ENCODE data around the gene C5orf52.
"Not testable (repeated sequence)": the region's sequence is repeated elsewhere in the genome, so short reads cannot be mapped to it uniquely, and the experiment has no call there.

The C5orf52 gene

DNA sequence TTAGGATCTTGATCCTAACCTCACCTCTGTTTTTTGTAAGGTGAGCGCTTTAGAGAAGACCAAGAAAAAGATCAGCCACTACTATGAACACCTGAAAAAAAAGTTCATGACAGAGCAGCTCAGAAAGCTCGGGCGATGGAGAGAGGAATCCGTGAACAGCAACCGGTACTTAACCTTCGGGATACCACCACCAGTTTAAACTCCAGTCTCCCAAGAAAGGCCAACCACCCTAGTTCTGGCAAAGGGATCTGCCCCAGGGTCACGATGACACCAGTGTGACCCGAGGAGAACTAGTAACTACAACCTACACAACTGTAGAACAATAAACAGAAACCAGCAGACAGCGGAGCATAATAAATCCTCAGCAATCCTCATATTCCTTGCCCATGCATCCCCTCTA lies 8.5 kb downstream of the C5orf52 start:
- no peak for DNase-seq

DNA sequence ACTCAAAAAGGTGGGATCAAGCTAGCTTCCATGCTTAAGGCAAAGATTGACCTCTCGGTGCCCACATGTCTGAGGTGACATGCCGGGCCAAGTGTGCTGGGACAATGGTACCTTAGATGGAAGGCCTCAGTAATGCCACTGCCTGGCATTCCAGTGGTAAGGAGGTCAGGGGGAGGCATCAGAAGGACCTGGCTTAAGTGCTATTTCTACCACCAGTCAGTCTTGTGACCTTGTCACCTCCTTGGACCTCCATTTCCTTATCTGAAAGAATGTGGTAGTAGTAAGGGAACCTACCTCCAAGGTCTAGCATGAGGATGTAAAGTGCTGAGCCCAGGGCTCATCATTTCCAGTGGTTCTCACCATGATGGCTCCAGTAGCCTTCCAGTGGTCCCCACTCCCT lies 8.9 kb downstream of the C5orf52 start:
- DNase-seq = no peak

DNA sequence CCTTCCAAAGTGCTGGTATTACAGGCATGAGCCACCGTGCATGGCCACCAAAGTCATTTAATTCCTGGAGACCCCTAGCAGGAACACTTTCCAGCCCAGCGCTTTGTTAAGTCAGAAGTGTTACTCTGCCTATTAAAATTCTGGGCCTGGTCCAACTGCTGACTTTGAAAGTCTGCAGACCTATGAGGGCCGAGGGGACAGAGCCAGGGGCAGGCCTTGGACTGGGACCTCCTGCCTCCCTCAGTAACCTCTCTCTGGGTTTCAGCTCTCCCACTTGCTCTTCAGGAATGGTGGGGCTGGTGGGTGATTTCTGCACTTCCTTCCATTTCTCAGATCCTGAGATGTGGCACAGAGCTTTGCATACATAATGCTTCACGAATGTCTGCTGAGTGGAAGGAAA lies 9.7 kb downstream of the C5orf52 start:
- no peak for DNase-seq

DNA sequence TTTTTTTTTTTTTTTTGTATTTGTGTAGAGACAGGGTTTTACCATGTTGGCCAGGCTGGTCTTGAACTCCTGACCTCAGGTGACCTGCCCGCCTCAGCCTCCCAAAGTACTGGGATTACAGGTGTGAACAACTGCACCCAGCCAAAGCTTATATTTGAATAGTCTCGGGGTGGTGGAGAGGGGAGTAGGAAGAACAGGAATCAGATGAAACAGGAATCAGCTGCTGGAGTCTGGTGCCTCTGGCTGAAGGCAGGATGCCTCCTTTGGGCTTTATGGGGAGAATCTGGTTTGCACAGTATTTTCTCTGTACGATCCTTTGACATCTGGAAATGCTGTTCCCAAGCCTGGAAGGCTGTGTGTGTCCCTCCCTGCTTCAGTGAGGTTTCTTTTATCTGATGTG lies 10.9 kb downstream of the C5orf52 start:
- no peak for DNase-seq

DNA sequence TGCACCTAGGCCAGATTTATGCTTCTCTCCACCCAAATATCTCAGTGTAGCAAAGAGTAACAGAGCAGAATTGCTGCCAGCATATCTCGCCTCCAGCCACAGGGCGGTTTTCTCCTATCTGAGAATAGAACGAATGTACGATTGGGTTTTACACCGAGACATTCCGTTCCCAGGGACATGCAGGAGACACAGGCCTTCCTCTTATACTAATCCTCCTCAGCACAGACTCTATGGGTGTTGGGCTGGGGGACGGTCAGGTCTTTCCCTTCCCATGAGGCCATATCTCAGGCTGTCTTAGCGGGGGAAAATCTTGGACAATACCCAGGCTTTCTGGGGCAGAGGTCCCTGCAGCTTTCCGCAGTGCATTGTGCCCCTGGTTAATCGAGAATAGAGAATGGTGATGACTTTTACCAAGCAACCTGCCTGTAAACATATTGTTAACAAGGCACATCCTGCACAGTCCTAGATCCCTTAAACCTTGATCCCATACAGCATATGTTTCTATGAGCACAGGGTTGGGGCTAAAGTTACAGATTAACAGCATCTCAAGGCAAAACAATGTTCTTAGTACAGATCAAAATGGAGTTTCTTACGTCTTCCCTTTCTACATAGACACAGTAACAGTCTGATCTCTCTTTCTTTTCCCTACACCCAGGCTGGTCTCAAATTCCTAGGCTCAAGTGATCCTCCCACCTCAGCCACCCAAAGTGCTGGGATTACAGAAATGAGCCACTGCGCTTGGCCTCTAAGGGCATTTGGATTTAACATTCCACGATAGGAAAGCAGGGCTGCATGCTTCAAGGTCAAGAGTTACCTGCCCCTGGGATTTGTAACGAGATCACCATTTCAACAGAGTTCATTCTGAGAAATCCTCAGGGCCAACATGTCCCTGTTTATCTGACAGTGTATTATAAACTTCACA lies 15.2 kb downstream of the C5orf52 start:
- not testable (repeated sequence) for DNase-seq

DNA sequence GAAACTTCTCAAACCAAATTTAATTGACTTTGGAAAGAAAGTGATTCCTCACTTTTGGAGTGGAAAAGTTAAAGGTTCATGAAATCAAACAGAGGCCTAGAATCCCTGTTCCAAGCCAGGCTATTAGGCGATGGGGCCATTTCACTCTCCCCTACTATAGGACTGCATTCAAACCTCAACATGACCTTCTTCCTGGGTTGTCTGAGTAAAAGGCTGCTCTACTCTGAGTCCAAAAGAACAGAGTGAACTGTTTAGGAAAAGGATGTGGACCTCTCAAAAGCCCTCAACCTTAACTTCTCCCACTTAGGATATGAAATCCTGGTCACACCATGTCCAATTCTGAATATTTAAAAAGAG lies 15.8 kb downstream of the C5orf52 start:
- no peak for DNase-seq

DNA sequence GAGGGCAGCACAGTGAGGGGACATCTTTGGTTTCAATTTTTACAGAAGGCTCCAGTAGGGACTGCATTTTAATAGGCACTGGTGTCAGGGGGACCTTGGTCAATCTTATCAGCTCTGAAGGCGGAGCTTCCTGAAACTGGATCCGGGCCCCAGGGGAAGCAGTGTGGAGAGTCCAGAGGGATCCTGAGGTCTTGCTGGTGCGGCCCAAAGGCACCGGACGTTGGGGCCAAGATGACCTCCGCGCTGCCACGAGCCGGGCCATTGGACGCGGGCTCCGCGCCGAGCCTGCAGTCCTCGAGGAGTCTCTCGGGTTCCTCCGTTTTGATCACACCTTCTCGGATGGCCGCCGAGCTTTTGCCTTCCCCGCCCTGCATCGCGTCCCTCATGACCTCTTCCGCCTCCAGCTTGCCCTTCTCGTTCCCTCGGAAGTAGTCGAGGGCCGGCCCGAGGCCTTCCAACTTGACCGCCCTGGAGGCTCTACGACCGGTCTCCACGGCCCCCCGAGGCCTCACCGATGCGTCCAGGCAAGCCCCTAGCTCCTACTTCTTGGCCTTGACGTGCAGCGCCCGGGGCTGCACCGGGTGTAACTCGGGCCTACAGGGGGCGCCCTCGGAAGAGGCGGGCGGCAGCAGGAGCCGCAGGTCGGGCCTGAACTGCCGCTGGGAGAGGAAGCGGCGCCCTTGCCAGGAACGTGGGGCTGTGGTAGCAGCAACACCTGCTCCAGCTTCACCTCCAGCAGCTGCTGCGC lies 18.8 kb downstream of the C5orf52 start:
- no peak for DNase-seq

DNA sequence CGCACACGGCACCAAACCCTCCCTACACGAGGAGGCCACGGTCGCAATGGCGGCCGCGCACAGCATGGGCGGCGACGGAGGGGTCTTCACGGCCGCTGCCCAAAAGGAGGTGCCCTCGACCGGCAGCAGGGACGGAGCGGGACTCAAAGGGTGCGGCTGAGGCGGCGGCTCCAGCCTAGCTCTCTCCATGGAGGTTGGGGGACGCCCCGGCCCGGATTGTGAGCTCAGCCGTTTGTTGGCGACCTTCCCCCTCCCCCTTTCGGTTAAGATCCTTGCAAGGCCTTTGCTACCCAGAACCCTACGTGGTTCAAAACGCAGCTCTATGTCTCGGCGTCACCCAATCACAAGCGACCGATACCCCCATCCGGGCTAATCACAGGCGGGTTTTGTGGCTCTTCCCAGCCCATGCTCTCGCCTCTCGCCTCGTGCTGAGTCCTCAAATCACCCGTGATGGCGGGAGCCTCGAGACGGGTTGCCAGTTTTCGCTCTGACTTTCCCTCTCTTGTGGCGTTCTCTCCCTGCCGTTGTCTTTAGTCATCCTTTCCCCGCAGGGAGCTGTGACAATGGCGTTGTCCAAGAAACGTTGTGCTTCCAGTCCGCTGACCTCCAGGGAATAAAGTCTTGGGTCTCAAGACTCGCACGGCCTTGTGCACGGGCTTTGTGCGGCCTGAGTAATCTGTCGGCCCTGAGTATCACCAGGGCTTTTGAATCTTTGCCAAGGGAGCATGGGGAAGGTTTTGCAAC lies 19.5 kb downstream of the C5orf52 start:
- no peak for DNase-seq

DNA sequence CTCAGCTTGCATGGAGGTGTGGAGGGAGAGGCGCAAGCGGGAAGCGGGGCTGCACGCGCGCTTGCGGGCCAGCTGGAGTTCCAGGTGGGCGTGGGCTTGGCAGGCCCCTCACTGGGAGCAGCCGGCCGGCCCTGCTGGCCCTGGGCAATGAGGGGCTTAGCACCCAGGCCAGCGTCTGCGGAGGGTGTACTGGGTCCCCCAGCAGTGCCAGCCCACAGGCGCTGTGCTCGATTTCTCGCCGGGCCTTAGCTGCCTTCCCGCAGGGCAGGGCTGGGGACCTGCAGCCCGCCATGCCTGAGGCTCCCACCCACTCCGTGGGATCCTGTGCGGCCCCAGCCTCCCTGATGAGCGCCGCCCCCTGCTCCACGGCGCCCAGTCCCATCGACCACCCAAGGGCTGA lies 22.5 kb downstream of the C5orf52 start:
- DNase-seq = not testable (repeated sequence)

DNA sequence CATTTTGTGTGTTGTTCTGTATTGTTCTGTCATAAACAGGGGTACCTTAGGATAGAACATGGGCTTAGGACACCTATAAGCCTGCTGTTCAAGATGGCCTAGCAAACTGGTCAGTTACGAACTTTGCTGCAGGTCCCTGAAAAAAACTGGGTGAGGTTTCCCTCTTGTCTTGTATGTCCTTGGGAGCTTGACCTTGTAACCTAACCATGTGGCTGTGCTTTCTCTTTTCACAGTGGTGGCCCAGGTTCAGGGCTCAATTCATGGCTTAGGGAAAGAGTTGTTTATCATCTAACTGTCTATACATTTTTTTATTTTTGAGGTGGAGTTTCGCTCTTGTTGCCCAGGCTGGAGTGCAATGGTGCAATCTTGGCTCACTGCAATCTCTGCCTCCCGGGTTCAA lies 24.8 kb downstream of the C5orf52 start:
- not testable (repeated sequence) for DNase-seq

DNA sequence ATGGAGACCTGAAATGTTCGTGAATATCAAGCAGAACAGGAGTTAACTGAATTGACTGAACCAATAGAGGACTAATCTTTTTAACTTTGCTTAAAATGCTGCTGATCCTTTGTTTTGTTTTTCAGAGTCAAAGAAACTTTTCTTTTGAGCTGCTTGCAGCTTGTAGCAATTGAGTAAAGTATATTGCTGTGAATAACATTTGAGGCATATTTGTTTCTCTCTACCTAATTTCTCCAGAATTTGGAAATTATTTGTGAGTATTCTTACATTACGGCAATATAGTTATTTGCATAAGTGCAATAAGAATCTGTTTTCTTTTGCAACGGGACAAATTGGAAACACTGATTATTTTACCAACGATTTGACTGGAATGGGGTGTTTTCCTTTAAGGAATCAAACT lies 27.3 kb downstream of the C5orf52 start:
- DNase-seq = not testable (repeated sequence)

DNA sequence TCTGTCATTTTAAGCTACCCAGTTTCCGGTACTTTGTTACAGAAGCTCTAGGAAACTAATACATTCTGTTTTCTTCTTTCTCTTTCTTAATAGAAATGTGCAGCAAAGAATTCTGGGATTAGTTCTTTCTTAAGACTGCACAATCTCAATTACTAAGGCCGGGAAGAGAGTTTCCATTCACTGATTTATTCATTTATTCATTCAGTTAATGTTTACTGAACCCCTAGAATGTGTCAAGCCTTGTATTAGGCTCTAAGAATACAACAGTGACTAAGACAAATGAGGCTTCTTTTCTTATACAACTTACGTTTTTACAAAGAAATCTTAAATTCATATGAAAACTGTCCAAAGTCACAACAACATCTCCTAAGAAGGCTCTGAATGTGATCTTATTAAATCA lies 32.4 kb downstream of the C5orf52 start:
- no peak for DNase-seq

DNA sequence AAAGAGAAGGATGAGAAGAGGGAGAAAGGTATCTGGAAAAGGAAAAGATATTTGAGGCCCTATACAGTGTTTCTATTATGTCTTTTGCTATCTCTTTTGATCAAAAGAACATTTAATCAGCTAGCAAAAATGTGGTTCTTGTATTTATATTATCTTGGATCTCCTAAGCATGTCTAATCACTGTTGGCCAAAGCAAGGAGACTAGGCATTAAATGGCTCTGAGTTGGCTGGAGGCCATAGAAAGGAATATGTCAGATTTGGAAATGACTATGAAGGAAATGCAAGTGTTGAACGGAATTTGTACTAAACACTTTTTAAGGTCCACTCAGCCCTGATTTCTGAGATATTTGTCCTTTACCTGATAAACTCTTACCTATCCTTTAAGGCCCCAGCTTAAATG lies 37.5 kb downstream of the C5orf52 start:
- no peak for DNase-seq

DNA sequence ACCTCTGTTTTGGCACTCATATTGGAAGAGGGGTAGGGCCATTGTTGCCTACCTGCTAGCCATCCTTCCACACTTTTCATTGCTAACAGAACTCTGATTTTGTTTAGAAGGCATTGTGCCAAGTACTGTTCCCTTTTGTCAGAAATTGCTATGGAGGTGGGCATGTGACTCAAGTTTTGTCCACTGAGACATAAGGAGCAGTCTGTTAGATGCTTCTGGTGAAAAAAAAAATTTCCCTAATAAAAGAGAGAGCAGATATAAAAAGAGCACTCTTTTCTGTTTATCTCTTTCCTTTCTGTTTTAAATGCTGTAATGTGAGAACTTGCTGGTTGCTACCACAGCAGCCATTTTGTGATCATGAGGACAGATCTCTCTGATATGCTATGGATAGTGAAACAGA lies 38.0 kb downstream of the C5orf52 start:
- DNase-seq = no peak

DNA sequence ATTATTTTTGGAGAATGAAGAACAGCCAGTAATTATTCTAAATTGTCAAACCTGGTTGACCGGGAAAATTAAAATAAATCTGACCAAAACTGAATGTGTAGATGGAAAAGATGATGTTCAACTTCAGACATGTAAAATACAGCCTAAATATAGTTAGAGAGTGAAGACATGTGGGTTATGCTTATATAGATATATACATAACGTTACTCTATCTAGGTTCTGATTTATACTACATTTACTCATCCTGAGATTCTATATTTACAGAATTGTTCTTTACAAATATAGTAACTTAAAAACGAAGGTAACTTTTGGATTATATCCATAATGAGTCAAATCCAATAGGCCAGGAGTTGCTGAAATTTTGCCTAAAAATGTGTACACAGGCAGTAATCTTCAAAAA lies 39.1 kb downstream of the C5orf52 start:
- no peak for DNase-seq

DNA sequence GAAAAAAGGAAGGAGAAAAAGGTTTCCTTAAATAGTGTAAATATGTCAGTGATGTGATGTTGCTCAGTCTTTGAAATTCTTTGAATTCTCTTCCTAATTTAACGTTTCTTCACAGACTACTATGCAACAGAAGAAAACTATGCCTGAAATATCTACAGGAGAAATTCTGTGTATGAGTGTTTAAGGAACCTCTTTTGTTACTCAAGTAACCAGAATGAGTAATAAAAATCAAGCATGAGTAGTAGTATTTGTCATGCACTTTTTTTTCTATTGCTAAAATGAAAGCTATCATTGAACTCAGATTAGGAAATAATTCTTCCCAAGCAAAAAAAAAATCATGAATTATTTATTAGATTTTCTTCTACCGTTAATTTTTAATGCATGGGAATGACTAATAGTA lies 39.5 kb downstream of the C5orf52 start:
- no peak for DNase-seq

DNA sequence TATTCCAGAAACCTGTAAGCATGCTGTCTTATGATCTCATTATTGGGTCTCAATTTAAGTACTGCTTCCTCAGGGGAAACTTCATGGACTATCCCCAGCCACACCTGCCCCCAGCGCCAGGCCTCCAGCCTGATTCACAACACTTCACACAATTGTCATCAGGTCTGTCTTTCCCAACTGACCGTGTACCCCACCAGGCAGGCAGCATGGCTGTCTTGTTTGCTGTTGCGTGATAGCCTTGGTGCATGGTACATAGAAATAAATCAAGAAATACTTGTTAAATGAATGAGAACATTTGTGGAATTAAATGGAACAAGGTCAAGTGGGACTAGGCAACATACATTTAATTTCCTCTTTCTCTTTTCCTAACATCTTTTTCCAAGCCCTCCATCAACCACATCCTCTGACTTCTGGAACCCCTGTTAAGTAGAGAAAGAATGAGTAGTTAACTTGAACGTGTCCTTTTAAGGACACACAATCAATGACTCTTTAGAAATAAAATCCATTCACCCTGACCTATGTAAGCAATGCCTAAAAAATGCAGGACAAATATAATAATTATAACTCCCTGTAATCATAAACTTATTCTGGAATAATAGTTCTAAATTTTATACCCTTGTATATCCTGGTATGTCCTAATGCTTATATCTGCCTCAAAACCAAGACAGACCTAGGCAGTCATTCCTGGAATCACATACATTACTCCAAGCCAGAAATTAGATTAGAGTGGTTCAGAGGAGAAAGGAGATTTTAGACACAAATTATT lies 42.7 kb downstream of the C5orf52 start:
- DNase-seq = no peak

DNA sequence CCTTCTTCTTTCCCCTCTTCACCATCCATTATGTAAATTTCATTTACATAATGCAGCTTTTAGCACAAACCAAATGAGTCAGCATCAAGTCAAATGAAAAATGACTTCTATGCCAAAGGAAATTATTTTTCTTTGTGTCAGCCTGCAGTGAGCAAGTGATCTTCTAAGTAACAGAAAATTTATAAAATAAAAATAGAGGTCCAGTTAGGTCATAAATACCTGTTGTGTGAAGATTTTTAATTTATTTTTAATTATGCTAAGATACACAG lies 43.2 kb downstream of the C5orf52 start:
- no peak for DNase-seq

DNA sequence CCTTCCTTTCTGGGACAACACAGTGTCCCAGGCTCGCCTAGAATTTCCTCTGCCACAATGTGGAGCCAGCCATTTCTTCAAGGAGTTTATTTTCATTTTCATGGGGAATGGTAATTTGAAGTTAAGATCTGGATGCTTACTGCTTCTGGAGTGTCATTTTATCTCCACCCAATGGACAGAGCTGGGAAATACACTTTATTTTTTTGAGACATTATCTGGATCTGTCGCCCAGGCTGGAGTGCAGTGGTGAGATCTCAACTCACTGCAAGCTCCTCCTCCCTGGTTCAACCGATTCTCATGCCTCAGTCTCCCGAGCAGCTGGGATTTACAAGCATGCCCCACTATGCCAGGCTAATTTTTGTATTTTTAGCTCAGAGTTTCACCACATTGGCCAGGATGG lies 47.2 kb downstream of the C5orf52 start:
- DNase-seq = no peak

DNA sequence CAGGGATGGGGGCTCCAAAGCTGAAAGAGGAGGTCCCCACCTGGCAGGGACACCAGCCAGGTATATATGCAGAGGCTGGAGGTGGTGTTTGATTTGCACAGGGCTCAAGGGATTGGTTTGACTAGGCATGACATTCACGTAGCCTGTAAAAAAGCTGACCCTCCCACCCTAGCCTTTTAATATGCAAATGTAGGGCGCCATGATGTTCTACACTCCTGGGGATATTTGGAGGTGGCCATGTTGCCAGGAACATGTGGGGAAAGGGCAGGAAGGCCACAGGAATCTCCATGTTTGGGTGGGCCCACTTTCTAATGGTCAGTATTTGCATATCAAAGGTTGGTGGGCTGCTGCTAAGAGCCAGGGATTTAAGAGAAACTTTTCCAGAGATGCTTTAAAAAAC lies 47.9 kb downstream of the C5orf52 start:
- DNase-seq = no peak

DNA sequence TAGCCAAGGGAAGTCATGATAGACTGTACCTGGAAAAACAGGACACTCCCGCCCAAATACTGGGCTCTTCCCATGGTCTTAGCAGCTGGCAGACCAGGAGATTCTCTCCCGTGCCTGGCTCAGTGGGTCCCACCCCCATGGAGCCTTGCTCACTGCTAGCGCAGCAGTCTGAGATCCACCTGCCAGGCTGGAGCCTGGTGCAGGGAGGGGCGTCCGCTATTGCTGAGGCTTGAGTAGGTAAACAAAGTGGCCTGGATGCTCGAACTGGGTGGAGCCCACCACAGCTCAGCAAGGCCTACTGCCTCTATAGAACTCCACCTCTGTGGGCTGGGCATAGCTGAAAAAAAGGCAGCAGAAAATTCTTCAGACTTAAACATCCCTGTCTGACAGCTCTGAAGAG lies 49.8 kb downstream of the C5orf52 start:
- DNase-seq = no peak

DNA sequence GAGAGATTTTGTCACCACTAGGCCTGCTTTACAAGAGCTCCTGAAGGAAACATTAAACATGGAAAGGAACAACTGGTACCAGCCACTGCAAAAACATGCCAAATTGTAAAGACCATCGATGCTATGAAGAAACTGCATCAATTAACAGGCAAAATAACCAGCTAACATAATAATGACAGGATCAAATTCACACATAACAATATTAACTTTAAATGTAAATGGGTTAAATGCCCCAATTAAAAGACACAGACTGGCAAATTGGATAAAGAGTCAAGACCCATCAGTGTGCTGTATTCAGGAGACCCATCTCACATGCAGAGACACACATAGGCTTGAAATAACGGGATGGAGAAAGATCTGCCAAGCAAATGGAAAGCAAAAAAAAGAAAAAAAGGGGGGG lies 51.6 kb downstream of the C5orf52 start:
- not testable (repeated sequence) for DNase-seq

DNA sequence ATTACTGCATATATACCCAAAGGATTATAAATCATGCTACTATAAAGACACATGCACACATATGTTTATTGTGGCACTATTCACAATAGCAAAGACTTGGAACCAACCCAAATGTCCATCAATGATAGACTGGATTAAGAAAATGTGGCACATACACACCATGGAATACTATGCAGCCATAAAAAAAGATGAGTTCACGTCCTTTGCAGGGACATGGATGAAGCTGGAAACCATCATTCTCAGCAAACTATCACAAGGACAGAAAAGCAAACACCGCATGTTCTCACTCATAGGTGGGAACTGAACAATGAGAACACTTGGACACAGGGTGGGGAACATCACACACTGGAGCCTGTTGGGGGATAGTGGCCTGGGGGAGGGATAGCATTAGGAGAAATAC lies 55.3 kb downstream of the C5orf52 start:
- DNase-seq = not testable (repeated sequence)

Measured in NK-92 treated with Interleukin-12 subunit alpha and Interleukin-12 subunit beta, amount 100 ng/mL, for 24 hours (cell line).